Measurements from ENCODE around the gene ZCCHC8.

GRCh38 chr12:122503147-122503751, 2.5 kb upstream of the ZCCHC8 start:
- TF ChIP-seq CTCF (IDR thresholded peaks at IDR 0.05) (no peak), ZFX (IDR thresholded peaks at IDR 0.05; ENCODE audit: borderline replicate concordance) (no peak)
